Measurements from ENCODE around the gene SMURF2. TPM values are rescaled to one million over a fixed set of nuclear protein-coding genes. Genes with fewer than 3 reads are reported as not detected.
A peak's percentile ranks its signal among the peaks of the same experiment; 100 is the strongest.

SMURF2 gene
- total RNA-seq, 1 donor from 2014 or later, result 28.7 TPM

DNA sequence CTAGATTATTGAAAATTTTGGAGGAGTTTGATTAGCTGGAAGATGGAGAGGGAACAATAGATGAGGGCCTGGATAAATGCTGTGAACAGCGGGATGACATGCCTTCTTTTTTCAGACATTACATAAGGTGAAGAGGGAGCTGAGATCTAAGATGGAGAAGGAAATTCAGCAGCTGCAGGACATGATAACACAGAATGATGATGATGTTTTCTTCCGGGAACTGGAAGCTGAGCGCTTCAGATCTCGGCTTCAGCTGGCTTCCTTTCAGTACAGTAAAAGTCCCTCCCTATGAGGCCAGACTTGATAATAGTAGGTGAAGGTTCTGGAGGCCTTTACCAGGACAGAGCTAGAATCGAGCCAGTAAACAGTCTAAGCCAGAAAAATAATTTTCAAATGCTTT, 124.6 kb downstream of the SMURF2 start:
- DNase-seq (ENCODE audit: low spot score), result no peak

DNA sequence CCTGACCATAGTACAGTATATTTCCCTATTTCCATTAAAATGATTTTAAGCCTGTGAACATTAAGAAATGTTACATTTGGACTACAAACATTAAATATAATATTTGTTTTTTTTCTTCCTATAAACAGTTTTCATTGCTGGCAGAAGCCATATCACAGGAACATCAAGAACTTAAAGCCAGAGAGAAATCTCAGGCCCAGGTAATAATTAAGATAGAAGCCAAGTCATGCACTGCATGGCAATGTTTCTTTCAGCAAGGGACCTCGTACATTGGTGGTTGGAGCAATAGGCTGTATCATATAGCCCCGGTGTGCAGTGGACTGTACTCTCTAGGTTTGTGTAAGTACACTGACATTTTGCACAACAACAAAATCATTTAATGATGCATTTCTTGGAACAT, 125.2 kb downstream of the SMURF2 start:
- no peak for DNase-seq (ENCODE audit: low spot score)

DNA sequence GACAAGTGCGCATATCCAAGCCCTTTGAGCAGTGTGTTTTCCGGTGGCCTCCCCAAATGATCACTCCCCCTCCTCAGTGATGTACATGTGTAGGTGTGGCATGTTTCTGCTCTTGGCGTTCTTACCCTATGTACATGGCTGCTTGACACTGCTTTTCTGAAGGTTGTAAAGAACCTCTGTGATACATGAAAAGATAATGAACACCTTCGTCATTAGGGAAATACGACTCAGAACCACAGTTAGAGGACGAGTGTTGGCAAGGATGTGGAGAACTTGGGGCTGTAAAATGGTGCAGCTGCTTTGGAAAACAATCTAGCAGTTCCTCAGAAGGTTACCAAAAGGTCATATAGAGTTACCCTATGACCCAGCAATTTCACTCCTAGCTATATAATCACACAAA, 126.8 kb downstream of the SMURF2 start:
- no peak for DNase-seq (ENCODE audit: low spot score)

DNA sequence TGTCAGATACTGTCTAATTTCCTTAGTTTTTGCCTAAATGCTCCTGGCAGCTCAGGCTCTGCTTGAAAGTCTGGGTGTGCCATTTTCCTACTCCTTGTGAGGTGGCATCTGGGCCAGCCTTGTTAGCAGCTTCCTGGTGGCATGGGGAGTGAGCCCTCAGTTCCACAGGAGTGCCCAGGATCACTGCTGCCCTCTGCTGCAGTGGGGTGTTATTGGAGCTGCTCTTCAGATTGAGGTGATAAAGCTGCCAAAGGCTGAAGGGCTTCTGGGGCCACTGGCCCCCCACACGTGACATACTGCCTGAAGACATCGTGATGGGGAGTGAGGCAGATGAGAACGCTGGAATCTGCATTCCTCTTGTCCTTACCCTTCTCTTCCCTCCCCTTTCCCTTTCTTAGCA, 127.9 kb downstream of the SMURF2 start:
- DNase-seq (ENCODE audit: low spot score), result no peak

DNA sequence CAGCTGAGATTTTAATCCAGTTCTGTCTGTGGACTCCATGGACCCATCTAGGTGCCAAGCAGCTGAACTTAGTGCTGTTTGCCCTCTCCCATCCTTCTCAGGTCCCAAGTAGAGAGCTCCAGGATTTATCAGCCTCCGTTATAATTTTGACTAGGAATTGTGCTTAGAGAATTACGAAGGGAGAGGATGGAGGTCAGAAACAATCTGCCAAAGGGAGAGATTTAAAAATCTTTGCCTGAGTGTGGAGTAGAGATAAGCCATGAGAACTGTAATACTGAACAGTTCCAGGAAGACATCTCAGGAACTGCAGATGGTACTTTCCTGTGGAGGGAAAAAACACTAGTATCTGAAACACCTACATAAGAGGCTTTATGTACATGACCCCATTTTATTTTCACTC, 128.3 kb downstream of the SMURF2 start:
- DNase-seq (ENCODE audit: low spot score), result no peak

DNA sequence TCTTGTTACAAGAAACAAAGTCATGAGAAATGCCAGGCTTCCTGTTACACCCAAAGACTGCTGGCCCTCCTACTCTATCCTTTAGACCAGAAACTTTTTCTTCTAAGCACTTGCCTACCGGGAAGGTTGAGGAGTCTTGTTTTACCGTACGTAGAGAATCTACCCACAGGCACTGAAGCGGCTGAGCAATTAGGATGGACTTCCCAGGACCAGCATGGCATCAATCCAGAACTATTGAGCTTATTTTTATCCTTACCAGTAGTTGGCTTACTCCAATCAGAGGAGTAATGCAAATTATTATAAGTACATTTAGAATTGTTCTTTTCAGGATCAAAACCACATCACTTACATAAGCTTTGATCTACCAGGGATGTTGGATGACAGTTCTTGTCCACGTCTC, 129.7 kb downstream of the SMURF2 start:
- no peak for DNase-seq (ENCODE audit: low spot score)

DNA sequence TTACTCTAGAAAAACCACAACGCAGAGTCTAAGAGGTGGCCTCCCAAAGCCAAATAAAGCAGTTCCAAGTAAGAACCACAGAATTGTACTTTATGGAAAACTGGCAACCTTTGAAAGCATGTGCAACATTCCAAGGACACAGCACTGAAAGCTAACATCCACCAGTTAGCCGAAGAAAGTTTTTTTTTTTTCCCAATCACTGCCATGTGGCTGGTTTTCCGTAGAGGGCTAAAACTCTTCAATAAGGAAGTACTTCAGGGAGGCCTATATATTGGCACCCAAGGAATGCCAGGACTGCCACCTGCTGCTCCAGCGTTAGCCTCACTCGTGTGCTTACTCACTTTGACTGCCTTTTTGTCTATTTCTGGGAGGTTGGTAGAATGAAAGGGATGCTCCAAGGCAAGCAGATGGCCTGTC, 130.1 kb downstream of the SMURF2 start:
- DNase-seq (ENCODE audit: low spot score), result no peak

DNA sequence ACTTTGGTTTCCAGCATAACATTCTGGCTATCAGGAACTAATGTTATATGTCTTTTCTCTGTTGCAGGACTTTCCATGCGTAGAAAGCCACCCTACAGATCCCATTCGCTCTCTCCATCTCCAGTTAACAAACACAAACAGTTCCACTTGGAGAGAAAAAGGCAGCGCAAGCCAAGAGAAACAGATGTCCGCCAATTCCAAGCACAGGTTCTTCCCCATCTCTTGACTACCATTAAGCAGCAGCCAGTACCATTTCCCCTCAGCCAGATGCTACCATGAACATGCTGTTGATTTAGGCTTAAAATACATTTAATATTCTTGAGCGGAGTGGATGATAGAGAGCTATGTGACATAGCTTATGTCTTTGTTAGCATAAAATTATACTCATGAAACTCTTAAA, 132.9 kb downstream of the SMURF2 start:
- DNase-seq (ENCODE audit: low spot score), result no peak

DNA sequence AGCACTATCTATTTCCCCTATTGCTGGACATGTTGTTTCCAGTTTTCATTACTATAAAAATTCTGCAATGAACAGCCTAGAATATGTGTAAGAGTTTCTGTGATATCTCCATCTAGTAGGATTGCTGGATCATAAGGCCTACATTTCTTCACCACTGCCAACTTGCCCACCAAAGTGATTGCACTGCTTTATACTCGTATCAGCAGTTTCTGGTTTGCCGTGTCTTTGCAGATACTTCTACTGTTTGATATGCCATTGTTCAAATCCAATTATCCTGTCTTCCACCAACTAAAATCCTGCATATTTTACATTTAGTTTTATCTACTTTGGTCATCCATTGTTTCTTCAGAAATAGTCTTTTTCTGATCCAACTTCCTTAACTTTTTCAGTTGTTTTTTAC, 134.2 kb downstream of the SMURF2 start:
- no peak for DNase-seq (ENCODE audit: low spot score)

DNA sequence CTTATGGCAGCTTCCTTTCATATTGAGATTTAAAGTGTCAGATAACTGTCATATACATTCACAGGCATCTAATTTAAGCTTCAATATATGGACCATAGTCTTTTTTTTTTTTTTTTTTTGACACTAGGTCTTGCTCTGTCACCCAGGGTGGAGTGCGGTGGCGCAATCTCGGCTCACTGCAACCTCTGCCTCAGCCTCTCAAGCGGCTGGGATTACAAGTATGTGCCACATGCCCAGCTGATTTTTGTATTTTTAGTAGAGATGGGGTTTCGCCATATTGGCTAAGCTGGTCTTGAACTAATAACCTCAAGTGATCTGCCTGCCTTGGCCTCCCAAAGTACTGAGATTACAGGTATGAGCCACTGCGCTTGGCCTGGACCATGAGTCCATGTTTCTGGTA, 141.7 kb downstream of the SMURF2 start:
- no peak for DNase-seq (ENCODE audit: low spot score)

DNA sequence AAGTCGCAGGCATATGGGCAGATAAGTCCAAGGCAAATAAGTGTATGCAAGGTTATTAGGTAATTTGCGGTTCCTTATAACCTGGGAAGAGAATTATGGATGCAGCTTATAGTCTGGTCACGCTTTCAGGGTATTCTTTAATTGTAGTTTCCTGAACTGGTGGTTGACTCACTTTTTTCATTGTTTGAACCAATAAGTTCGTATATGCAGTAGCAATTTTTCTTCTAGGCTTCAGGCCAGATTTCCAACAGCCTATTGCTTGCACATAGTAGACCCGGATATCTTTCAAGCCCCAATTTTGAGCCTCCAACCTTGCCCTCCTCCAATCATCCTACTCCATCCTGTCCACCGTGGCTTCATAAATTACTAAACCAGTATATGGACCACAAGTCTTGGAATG, 142.5 kb downstream of the SMURF2 start:
- no peak for DNase-seq (ENCODE audit: low spot score)

DNA sequence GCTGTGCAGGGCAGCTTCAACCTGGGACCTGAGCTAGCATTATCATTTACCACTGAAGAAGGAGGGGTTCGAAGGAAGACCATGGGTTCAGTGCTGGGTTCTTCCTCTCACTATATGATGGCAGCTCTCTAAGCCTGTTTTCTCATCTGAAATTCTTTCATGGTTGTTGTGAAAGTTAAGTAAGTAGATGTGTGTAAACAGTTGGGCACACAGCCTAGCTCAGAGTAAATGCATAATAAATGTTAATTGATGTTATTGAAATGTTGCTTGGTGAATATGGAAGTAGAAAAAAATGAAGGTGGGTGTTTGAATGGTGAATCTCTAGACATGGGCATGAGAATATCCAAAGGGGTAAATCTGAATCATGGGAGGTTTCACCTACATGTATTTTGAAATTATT, 146.3 kb downstream of the SMURF2 start:
- DNase-seq (ENCODE audit: low spot score), result no peak

DNA sequence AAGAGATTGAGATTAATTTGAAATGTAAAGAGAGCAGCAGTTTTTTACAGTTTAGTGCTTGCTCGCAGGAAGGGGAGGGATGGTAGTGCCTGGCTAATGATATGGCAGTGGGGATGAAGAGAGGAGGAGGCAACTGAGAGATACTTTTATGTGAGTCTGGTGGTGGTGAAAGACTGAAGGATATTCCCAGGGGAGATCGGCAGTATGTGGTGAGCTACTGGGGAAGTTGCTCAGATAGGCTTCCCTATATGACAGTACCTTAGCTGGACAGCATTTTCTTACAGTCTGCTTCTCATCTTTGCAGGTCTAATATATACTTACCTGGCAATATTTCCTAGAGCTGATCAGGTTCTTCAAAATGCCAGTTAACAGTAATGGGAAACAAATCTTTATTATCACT, 146.7 kb downstream of the SMURF2 start:
- DNase-seq (ENCODE audit: low spot score), result no peak

DNA sequence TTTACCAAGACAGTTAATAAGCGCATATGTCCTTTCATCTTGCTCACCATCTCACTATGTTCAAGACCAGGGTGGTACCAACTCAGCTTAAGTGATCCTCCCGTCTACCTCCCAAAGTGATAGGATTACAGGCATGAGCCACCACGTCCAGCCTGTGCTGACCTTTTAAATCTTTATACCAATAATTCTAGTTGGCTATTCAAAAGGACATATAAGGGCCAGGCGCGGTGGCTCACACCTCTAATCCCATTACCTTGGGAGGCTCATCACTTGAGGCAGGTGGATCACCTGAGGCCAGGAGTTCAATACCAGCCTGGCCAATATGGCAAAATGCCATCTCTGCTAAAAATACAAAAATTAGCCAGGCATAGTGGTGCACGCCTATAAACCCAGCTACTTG, 152.9 kb downstream of the SMURF2 start:
- no peak for DNase-seq (ENCODE audit: low spot score)

DNA sequence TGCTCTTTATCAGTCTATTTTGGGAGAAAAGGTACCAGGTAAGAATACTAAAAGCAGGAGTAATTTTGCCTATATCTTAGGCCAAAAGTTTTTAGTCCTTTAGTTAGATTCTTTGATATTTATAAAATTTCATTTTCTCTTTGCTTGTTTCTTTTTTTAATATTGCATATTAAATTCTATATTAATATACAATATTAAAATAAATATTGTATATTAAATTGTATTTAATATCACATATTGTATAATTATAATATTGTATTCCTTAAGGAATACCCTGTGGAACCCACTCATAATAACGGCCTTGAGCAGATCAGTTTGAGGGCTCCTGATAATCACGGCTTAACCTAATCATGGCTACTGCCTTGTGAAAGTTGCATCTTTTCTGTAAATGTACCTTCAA, 153.4 kb downstream of the SMURF2 start:
- no peak for DNase-seq (ENCODE audit: low spot score)

DNA sequence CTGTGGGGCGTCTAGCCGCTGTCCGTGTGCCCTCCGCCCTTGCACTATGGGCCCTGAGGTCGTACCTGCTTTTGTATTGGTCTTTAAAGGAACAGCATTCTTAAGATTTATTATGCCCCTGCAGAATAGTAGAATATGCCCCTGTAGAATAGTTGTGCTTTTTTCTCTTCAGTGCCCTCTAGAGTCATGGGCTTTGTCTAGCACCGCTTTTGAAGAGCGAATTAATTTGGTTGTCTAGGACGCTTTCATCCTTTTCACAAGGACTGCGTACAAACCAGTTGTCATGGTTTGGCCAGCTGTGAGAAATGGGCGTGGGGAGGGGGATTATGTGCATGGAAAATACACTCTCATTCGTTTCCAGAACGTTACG, 154.7 kb downstream of the SMURF2 start:
- peak; percentile 46 for DNase-seq (ENCODE audit: low spot score)

DNA sequence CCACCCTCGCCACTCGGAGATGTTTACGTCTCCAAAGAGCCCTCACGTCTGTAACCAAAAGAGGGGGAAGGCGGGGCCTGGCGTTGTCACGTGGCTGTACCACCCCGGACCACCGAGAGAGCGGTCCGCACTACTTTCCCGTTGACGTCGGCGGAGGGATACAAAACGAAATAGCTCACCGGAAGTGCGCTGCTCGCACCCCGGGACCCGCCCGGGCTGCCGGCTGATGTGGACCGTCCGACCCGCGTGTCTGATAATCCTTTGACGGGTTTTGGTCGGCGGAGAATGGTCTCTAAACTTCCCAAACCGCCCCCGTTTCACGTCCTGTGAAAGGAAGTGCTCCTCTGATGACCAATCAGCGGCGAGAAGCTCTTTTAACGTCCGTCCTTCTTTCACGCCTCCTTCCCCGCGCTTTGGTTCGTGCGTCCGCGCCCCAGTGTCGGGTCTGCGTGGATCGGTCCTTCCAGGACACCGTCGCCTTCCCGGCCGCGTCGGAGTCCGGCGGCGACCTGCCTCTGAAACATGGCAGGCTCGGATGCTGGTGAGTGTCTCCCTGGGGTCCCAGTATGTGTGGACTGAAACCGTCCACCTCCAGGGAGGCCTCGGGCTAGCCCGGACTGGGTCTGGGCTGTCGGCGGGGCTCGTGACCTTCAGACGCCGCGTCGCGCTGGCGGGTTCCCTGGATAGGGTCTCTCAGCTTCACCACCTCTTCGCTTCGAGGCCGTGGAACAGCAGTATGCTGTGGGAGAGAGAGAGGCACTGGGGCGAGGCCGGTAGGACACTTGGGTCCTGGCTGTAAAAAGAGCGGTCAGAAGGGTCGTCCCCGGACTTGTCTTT, 155.3 kb downstream of the SMURF2 start, which contains the start of gene CEP95:
Gene CEP95 (plus strand): TSS at position 402 of the 837 bp plus-strand sequence. CDS start 121 bp downstream, at position 523.
- peak; percentile 97 for DNase-seq (ENCODE audit: low spot score)

DNA sequence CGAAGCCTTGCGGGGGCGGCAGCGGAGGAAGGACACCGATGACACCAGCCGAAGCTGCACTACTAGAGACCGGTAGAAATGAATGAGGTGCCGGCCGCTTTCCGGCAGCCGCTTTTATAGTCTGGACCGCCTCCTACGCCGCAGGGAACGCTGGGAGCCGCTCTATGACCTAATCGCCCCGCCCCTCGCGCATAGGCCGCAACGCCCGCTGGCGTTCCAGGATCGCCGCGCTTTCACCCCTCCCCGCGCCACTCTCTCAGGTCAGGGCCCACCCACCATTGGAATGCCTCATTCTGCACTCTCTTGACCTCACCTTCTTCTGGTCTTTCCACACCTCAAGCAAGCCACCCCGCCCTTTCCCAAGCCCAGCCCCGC, 155.9 kb downstream of the SMURF2 start, which contains the start of gene DDX5:
Gene DDX5 (minus strand): TSS at position 89 of the 375 bp plus-strand sequence. CDS start 170 bp downstream, outside the sequence.
- peak; percentile 99 for DNase-seq (ENCODE audit: low spot score)

DNA sequence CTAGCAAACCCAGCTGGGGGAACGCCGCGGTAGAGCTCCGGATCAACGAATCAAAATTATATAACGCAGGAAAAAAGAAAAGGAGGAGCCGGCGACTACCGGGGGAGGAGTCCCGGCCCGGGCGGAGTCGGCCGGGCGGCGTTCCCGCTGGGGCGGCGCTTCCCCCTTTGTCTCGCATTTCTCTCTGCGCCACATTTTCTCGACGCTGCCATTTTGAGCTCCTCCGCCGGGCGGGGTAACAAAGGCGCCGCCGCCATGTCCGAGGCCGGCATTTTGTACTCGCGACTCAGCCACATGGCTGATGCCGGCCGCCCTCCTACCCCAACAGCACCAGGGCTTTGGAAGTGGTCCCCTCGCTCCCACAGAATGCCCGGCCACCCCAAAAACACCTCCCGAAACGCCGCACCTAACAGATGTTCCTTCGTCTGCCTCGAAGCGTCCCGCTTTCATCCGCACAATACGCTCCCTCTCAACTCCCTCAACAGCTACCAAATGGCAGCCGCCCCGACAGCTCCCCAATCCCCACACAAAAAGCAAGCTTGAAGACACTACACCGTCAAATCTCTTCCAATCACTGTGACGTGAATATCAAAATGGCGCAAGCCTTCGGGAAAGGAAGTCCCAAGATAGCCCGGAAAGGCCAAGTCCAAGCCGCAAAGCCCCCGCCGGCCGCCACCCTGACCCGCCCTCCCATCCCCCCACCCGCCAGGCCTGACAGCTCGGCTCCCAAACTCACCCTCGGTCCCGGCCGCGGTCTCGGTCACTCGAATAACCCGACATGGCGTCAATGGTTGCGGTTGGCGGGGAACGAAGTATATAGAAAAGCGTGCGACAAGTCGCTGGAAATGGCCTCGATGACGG, 156.5 kb downstream of the SMURF2 start:
- DNase-seq (ENCODE audit: low spot score), result peak; percentile 94

DNA sequence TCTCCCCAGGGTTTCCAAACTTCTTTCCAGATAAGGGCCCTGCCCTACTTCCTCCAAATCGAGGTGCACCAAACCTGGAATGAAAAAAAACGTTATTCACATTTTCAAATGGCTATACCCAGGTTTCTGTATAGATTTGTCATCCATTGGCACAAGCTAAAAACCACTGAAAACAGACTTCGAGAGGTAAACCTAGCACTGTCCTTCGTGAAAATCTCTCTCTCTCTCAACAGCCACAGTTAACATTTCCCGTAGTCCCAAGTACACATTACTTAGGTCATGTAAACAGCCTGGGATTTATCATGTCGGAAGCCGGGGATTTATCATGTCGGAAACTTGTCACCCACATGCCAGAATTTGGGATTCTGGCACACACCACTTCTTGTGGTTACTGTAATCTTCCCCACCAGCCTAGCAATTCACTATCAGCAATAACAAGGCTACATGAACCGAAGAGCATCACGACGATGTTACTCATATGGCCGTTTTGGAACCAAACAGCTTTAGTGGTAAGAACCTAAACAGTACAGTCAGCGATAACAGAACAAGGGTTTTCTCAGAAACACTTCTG, 157.3 kb downstream of the SMURF2 start:
- no peak for DNase-seq (ENCODE audit: low spot score)

DNA sequence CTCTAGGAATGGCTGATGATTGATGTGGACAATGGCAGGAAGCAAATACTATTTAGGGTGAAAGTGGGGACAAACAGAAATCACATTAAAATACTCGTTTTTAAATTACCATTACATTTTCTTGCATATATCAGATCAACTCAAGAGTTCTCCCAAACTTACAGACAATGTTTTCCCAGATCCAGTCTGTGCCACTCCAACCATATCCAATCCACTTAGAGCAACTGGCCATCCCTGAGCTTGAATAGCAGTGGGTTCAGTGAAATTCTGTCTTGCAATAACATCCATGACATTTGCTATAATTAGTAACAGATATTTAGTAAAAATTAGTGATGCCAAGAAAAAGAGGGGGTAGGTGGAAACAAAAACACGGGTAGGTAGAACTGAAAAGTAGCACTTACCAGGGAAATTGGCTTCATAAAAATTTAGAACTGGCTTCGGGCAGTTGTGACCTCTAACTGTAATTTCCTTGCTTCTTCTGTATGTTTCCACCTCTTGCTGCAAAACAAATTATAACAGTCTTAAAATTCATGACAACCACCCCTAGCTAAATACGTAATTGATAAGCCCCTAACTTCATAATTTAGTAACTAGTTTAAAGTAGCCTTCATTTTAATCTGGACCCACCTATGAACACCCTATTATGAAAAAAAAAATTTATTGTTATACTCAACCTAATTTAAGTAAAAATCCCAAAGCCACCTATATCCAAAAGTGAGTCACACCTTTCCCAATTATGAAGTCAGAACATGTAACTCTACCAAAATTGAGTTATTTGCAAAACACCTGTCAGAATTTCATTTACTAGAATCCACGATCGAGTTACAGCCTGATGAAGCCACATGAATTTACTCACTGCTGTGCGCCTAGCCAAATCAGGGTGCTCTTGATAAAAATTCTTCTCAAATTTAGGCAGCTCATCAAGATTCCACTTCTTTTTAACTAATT, 158.0 kb downstream of the SMURF2 start:
- DNase-seq (ENCODE audit: low spot score), result no peak
